MCF 10A (cell line): Measurements from ENCODE around the gene ZNRD2. TPM values are rescaled to one million over a fixed set of nuclear protein-coding genes. Genes with fewer than 3 reads are reported as not detected.
"Not testable (repeated sequence)": the region's sequence is repeated elsewhere in the genome, so short reads cannot be mapped to it uniquely, and the experiment has no call there.

Experiments
- Bru-seq: library from RNA; stranded (reverse); fragments of 400-500 nt; gene quantifications from one replicate; lab custom pipeline; 2021; lab: Mats Ljungman, UMichigan
- BruChase-seq, 2 experiments: library from RNA; stranded (reverse); fragments of 400-500 nt; gene quantifications; one replicate each; lab custom pipeline; 2021; lab: Mats Ljungman, UMichigan
- BruUV-seq: library from RNA; stranded (reverse); fragments of 400-500 nt; replicated peaks from 2 replicates; lab custom pipeline; 2021; lab: Mats Ljungman, UMichigan
- CTCF ChIA-PET: fragments of 300-600 bp; sonication (Branson Sonifier 250); formaldehyde crosslinking; extraction: SDS; loops from one replicate; lab custom pipeline; 2021; ENCODE audit warnings: antibody characterized with exemption, inconsistent platforms; lab: Yijun Ruan, JAX
- POLR2A ChIA-PET: fragments of 300-600, 350-650 bp; sonication (Branson Sonifier 250); formaldehyde crosslinking; extraction: SDS; loops from one replicate; lab custom pipeline; 2020; ENCODE audit warnings: antibody characterized with exemption, inconsistent platforms; lab: Yijun Ruan, JAX
- DNase-seq: peaks from one replicate; pipeline ENCODE4 v3.0.0-alpha.2; 2018; ENCODE audit not compliant: unreplicated experiment
- H3K27ac Mint-ChIP-seq: one replicate; pipeline ENCODE4 v1.8.0; 2022; ENCODE audit warnings: mild to moderate bottlenecking, low read depth, mixed read lengths; ENCODE audit not compliant: unreplicated experiment
- H3K27me3 Mint-ChIP-seq: one replicate; pipeline ENCODE4 v1.8.0; 2022; ENCODE audit warnings: mixed read lengths; ENCODE audit not compliant: insufficient read depth, unreplicated experiment
- H3K36me3 Mint-ChIP-seq: one replicate; pipeline ENCODE4 v1.8.0; 2022; ENCODE audit warnings: mild to moderate bottlenecking, moderate library complexity, mixed read lengths; ENCODE audit not compliant: insufficient read depth, unreplicated experiment
- H3K4me1 Mint-ChIP-seq: one replicate; pipeline ENCODE4 v1.8.0; 2022; ENCODE audit warnings: mixed read lengths; ENCODE audit not compliant: insufficient read depth, unreplicated experiment
- H3K4me3 Mint-ChIP-seq: one replicate; pipeline ENCODE4 v1.8.0; 2022; ENCODE audit warnings: mild to moderate bottlenecking, moderate library complexity, mixed read lengths; ENCODE audit not compliant: unreplicated experiment
- H3K9me3 Mint-ChIP-seq: one replicate; pipeline ENCODE4 v1.8.0; 2022; ENCODE audit warnings: mixed read lengths; ENCODE audit not compliant: unreplicated experiment
- intact Hi-C: fragments of 100-400 bp; cut with micrococcal nuclease; formaldehyde crosslinking; loops from 2 replicates; pipeline ENCODE4 v1.14.1; 2022
- long read RNA-seq: library from polyadenylated mRNA; stranded (forward); transcript quantifications from one replicate; pipeline ENCODE4 v2.0.0, GENCODE V29; 2022
- total RNA-seq: library from RNA; stranded (reverse); gene quantifications from 2 replicates; pipeline ENCODE4 v1.2.3, GENCODE V29; 2022
- TF ChIP-seq, protein P1 (sequence below): fragments of 200-600 bp; IDR thresholded peaks from one replicate; pipeline ENCODE4 v1.8.0; 2022; ENCODE audit warnings: antibody characterized with exemption, mild to moderate bottlenecking; ENCODE audit not compliant: unreplicated experiment

ZNRD2 gene, protein sequence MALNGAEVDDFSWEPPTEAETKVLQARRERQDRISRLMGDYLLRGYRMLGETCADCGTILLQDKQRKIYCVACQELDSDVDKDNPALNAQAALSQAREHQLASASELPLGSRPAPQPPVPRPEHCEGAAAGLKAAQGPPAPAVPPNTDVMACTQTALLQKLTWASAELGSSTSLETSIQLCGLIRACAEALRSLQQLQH
- total RNA-seq (65.4 and 68.5 TPM in 2 replicates), Bru-seq, nascent RNA (percentile 81 among the genes with signal in this experiment), BruChase-seq, experiment 1, labeled RNA remaining after a 6-hour chase (percentile 88 among the genes with signal in this experiment), BruChase-seq, experiment 2, labeled RNA remaining after a 2-hour chase (percentile 74 among the genes with signal in this experiment)
- long read RNA-seq, transcript SSSCA1-201 (4 exons, 698 nt): major isoform, 141 of 183 reads
- long read RNA-seq, transcript SSSCA1-206 (3 exons, 879 nt): minor isoform, 11 of 183 reads
- long read RNA-seq, partial matches to known transcripts: 6 of 183 reads
- long read RNA-seq, other reads (novel, unspliced or antisense): 25 of 183 reads

DNA sequence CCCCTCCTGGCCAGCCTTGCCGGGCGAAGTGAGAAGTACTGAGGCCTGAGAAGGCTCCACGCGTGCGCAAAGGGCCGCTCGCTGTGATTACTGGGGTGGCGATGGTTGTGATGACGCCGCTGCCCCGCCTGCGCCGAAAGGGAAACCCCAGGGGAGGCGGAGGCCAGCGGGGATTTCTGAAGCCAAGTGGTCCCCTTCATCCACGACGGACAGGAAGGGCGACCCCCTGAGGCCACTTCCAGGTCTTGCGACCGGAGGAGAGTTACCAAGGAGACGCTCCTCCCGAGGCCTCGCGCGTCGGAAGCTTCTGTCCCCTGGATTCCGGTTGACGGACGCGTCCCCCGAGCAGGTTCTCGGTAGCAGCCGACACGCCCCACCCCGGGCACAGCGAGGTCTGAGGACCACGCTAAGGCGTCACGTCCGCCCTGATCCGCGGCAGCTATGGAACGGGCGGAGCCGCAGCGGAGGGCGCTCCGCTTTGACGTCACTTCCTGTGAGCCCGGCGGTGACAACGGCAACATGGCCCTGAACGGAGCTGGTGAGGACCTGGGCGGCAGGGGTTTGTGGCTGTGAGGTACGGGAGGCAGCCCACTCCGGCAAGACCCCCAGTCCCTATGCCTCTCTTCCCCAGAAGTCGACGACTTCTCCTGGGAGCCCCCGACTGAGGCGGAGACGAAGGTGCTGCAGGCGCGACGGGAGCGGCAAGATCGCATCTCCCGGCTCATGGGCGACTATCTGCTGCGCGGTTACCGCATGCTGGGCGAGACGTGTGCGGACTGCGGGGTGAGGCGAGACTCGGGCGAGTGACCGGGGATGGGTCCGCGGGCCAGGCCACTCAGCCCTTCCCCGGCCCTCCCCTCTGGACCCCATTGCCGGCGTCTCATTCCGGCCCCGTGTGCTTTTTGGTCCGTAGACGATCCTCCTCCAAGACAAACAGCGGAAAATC lies at the start of gene ZNRD2:
Gene ZNRD2 (plus strand): TSS at position 505 of the 946 bp plus-strand sequence. CDS start 15 bp downstream, at position 520.
- H3K36me3 Mint-ChIP-seq: peaks cover 58% of the 10 kb centered on the region
- peaks cover 31% of the 10 kb centered on the region for H3K4me1 Mint-ChIP-seq
- no peaks in the 10 kb centered on the region for H3K27me3 Mint-ChIP-seq

DNA sequence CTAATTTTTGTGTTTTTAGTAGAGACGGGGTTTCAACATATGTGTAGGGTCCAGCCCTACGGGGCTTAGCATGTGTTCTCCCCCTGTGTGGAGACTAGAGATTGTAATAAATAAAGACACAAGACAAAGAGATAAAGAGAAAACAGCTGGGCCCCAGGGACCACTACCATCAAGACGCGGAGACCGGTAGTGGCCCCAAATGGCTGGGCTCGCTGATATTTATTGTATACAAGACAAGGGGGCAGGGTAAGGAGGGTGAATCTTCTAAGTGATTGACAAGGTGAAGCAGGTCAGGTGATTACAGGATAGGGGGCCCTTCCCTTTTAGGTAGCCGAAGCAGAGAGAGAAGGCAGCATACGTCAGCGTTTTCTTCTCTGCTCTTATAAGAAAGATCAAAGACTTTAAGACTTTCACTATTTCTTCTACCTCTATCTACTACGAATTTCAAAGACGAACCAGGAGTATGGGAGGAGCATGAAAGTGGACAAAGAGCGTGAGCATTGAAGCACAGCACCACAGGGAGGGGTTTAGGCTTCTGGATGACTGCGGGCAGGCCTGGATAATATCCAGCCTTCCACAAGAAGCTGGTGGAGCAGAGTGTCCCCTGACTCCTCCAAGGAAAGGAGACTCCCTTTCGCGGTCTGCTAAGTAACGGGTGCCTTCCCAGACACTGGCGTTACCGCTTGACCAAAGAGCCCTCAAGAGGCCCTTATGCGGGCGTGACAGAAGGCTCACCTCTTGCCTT lies 48.3 kb upstream of the ZNRD2 start:
- DNase-seq, H3K4me3 Mint-ChIP-seq, BruUV-seq, H3K27ac Mint-ChIP-seq, H3K9me3 Mint-ChIP-seq, intact Hi-C loops, H3K27me3 Mint-ChIP-seq, H3K36me3 Mint-ChIP-seq: not testable (repeated sequence)
- POLR2A ChIA-PET: interaction anchor here (0.6 kb wide), 1 partner anchor 50 kb away, joined by 3 read pairs; no protein-coding TSS in a partner anchor
- H3K4me1 Mint-ChIP-seq: peaks cover 10% of the 10 kb centered on the region
- CTCF ChIA-PET: interaction anchor here (0.6 kb wide), 1 partner anchor 19 kb away, joined by 4 read pairs; no protein-coding TSS in a partner anchor

More for the DNA sequence above, at the start of gene ZNRD2:
- Mint-ChIP-seq H3K27ac (peak within 1 kb of the TSS; percentile 96), H3K9me3 (no peaks in the 10 kb centered on the region), H3K4me3 (peak within 1 kb of the TSS; percentile 97)
- intact Hi-C loops: no loop called here
- ChIA-PET POLR2A (interaction anchor here (0.5 to 4.8 kb wide), 25 partner anchors 10 to 360 kb away, joined by 3 to 103 read pairs (median 4); partner anchors contain the start of genes CFL1, KAT5, LTBP3 and MALAT1), CTCF (interaction anchor here (0.5 to 2.8 kb wide), 6 partner anchors 9 to 79 kb away, joined by 3 to 51 read pairs (median 3); no protein-coding TSS in a partner anchor)
- TF ChIP-seq, protein P1, sequence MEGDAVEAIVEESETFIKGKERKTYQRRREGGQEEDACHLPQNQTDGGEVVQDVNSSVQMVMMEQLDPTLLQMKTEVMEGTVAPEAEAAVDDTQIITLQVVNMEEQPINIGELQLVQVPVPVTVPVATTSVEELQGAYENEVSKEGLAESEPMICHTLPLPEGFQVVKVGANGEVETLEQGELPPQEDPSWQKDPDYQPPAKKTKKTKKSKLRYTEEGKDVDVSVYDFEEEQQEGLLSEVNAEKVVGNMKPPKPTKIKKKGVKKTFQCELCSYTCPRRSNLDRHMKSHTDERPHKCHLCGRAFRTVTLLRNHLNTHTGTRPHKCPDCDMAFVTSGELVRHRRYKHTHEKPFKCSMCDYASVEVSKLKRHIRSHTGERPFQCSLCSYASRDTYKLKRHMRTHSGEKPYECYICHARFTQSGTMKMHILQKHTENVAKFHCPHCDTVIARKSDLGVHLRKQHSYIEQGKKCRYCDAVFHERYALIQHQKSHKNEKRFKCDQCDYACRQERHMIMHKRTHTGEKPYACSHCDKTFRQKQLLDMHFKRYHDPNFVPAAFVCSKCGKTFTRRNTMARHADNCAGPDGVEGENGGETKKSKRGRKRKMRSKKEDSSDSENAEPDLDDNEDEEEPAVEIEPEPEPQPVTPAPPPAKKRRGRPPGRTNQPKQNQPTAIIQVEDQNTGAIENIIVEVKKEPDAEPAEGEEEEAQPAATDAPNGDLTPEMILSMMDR: peak; percentile 41
- BruUV-seq: TSS peak; percentile 67
- DNase-seq: peak; percentile 97

DNA sequence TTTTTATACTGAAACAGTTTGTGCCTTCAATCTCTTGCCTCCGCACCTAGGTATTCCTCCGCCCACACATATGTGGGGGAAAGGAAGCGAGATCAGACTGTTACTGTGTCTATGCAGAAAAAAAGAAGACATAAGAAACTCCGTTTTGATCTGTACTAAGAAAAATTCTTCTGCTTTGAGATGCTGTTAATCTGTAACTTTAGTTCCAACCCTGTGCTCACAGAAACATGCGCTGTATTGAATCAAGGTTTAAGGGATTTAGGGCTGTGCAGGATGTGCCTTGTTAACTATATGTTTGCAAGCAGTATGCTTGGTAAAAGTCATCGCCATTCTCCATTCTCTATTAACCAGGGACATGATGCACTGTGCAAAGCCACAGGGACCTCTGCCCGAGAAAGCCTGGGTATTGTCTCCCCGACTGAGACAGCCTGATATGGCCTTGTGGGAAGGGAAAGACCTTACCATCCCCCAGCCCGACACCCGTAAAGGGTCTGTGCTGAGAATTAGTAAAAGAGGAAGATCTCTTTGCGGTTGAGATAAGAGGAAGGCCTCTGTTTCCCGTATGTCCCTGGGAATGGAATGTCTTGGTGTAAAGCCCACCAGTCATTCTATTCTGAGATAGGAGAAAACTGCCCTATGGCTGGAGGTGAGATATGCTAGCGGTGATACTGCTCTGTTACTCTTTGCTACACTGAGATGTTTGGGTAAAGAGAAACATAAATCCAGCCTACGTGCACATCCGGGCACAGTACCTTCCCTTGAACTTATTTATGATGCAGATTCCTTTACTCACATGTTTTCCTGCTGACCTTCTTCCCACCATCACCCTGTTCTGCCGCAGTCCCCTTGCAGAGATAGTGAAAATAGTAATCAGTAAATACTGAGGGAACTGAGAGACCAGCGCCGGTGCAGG lies 47.3 kb upstream of the ZNRD2 start:
- H3K4me3 Mint-ChIP-seq, H3K27ac Mint-ChIP-seq, POLR2A ChIA-PET: not testable (repeated sequence)

DNA sequence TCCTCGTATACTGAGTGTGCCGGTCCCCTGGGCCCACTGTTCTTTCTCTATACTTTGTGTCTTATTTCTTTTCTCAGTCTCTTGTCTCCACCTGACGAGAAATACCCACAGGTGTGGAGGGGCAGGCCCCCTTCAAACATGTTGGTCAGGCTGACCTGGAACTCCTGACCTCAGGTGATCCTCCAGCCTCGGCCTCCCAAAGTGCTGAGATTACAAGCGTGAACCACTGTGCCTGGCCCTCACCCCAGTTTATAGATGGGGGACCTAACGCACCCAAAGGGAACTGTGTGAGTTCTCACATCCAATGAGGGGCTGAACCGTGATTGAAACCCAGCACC lies 46.7 kb upstream of the ZNRD2 start:
- peaks cover 21% of the 10 kb centered on the region for H3K36me3 Mint-ChIP-seq
- DNase-seq, BruUV-seq, H3K4me3 Mint-ChIP-seq, H3K27me3 Mint-ChIP-seq, H3K9me3 Mint-ChIP-seq, intact Hi-C loops, H3K27ac Mint-ChIP-seq: not testable (repeated sequence)
- CTCF ChIA-PET: interaction anchor here (0.7 kb wide), 1 partner anchor 127 kb away, joined by 3 read pairs; no protein-coding TSS in a partner anchor
- peaks cover 10% of the 10 kb centered on the region for H3K4me1 Mint-ChIP-seq
- POLR2A ChIA-PET: interaction anchor here (3.3 kb wide), 1 partner anchor 15 kb away, joined by 17 read pairs; no protein-coding TSS in a partner anchor

More for the DNA sequence above, 47.3 kb upstream of the ZNRD2 start:
- DNase-seq, H3K9me3 Mint-ChIP-seq, CTCF ChIA-PET, BruUV-seq, intact Hi-C loops, H3K27me3 Mint-ChIP-seq: not testable (repeated sequence)
- H3K36me3 Mint-ChIP-seq: peaks cover 17% of the 10 kb centered on the region
- peaks cover 10% of the 10 kb centered on the region for H3K4me1 Mint-ChIP-seq
